Femur (tissue), 1 donor: Measurements from ENCODE around the gene ATG2B.

ENCODE experiments used
- DNase-seq: peaks from one replicate; pipeline ENCODE4 v3.0.0-alpha.2; 2017

The ATG2B gene, protein sequence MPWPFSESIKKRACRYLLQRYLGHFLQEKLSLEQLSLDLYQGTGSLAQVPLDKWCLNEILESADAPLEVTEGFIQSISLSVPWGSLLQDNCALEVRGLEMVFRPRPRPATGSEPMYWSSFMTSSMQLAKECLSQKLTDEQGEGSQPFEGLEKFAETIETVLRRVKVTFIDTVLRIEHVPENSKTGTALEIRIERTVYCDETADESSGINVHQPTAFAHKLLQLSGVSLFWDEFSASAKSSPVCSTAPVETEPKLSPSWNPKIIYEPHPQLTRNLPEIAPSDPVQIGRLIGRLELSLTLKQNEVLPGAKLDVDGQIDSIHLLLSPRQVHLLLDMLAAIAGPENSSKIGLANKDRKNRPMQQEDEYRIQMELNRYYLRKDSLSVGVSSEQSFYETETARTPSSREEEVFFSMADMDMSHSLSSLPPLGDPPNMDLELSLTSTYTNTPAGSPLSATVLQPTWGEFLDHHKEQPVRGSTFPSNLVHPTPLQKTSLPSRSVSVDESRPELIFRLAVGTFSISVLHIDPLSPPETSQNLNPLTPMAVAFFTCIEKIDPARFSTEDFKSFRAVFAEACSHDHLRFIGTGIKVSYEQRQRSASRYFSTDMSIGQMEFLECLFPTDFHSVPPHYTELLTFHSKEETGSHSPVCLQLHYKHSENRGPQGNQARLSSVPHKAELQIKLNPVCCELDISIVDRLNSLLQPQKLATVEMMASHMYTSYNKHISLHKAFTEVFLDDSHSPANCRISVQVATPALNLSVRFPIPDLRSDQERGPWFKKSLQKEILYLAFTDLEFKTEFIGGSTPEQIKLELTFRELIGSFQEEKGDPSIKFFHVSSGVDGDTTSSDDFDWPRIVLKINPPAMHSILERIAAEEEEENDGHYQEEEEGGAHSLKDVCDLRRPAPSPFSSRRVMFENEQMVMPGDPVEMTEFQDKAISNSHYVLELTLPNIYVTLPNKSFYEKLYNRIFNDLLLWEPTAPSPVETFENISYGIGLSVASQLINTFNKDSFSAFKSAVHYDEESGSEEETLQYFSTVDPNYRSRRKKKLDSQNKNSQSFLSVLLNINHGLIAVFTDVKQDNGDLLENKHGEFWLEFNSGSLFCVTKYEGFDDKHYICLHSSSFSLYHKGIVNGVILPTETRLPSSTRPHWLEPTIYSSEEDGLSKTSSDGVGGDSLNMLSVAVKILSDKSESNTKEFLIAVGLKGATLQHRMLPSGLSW (N-terminal part only)

GRCh38 chr14:96362965-96363750, at the start of gene ATG2B, which contains the start of gene GSKIP:
ATG2B (minus strand) TSS chr14:96363341; CDS start chr14:96362976, 365 bp downstream.
GSKIP (plus strand) TSS chr14:96363526; CDS start chr14:96382248, 18,722 bp downstream.
- DNase-seq = peak; percentile 96

DNA sequence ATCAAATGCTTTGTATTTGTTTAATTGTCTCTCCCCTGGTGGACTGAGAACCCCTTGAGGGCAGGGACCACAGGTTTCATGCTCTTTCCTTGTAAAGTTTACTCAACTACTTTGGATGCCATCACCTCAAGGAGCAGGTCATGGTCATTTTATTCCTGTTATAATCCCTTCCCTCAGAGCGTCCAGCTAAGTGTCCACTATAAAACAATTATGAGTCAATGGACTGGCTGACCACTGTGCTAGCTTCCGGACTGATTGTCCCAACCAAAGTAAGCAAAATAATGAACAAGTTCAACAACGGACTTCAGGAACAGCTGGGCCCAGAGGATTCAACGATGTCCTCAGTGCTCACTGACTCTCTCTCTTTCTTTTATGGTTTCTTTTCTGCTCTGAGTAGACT, 47.0 kb upstream of the ATG2B start:
- DNase-seq = no peak

DNA sequence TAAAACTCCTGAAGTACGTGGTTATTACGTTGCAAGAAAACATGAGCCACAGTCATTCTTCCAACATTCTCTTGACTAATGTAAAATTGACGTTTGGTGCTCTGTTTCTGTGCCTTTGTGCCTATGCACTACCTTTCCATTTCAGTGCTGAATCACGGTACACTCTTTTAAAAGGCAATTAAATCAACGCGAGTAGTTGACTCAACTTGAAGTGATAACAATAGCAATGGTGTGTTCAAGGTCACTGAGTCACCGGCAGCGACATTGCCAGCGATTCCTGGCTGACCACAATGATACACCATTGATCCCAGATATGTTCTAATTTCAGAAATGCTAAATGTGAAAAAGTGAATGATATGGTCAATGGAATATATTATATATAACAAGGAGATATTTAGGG, 46.6 kb upstream of the ATG2B start:
- DNase-seq = no peak

- no peak for DNase-seq
Observed at GRCh38 chr14:96408608-96409007, 45.5 kb upstream of the ATG2B start.

GRCh38 chr14:96407935-96408570, 44.9 kb upstream of the ATG2B start:
- no peak for DNase-seq

GRCh38 chr14:96405677-96406076, 42.5 kb upstream of the ATG2B start:
- no peak for DNase-seq

GRCh38 chr14:96403409-96403808, 40.3 kb upstream of the ATG2B start:
- DNase-seq = no peak

DNA sequence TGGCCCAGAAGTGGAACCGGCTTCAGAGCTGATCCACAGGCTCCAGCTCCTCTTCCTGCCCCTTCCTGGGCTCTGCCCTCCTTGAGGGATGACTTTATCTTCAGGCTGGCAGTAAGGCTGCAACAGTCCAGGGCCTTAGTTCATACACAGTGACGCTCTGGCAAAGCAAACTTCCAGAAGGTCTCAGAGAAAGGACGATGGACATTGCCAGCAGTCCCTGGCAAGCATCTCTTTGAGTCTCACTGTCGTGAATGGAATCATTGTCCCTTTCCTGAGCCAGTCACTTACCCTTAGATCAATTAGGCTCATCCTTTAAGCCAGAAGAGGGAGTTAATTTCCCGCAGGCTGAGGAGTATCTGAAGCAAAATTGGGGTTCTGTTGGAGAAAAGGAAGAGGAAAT, 37.4 kb upstream of the ATG2B start:
- DNase-seq = no peak

GRCh38 chr14:96399405-96399804, 36.3 kb upstream of the ATG2B start:
- no peak for DNase-seq

DNA sequence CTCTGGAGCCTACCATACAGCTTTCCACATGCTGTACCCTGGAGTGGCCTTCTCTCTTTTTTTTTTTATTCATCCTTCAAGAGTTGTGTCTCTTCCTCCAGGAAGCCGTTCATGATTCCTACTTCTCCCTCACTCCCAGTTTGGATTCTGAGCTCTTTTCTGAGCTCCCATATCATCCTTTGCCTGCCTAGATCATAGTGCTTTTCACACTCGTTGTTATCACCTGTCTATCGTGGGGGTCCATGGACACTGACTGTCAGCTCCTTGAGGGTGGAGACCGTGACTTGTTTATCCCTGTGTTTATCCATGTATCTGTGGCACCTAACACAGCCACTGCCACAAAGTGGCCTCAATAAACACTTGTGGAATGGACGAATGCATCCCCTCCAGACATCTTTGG, 35.8 kb upstream of the ATG2B start:
- no peak for DNase-seq

GRCh38 chr14:96398432-96398831, 35.3 kb upstream of the ATG2B start:
- no peak for DNase-seq

DNA sequence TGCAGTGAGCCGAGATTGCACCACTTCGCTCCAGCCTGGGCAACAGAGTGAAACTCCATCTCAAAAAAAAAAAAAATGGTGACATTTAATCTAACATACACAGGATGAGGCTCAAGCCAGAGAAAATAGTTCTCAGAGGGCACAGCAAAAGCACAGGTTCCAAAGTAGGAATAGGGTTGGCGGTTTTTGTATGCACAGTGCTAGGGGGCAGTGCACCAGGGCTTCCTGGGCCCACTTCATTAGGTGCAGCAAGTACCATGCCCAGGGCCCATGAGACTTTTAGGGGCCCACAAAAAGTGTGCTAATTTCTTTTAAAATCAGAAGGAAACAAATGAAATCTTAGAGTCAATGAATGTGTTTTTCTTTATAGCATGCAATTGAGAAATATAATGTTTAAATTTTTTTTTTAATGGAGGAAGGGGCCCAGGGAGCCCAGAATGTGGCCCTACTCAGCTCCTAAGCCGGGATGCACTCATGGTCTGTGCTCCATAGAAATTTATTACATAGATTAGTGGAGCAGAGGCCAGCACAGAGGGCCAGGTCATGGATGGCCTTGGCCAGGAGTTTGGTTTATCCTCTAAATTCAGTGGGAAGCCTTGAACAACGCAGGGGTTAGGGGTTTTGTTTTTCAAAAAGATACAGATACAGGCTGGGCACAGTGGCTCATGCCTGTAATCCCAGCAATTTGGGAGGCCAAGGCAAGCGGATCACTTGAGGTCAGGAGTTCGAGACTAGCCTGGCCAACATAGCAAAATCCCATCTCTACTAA, 31.1 kb upstream of the ATG2B start:
- no peak for DNase-seq

- no peak for DNase-seq
Observed at GRCh38 chr14:96393071-96393691, 30.0 kb upstream of the ATG2B start.

GRCh38 chr14:96391293-96392118, 28.4 kb upstream of the ATG2B start:
- DNase-seq = peak; percentile 96

DNA sequence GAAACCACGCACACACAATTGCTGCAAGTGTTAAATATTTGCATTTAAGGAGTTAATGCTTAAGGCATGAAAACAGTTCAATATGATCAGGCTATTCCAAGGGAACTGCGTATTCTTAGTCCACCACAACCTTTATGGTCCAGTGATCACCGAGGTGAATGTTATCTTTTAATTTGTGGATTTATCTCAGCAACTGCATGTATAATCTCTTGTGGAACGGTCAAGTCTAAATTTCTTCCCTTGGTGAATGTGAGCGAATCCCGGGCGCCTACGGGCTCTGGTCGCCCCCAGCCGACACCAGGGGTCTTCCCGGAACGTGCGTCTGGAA, 27.8 kb upstream of the ATG2B start:
- DNase-seq = no peak

- DNase-seq = no peak
Observed at GRCh38 chr14:96385385-96385784, 22.2 kb upstream of the ATG2B start.

GRCh38 chr14:96384740-96385139, 21.6 kb upstream of the ATG2B start:
- DNase-seq = no peak

GRCh38 chr14:96384053-96384452, 20.9 kb upstream of the ATG2B start:
- DNase-seq = no peak

DNA sequence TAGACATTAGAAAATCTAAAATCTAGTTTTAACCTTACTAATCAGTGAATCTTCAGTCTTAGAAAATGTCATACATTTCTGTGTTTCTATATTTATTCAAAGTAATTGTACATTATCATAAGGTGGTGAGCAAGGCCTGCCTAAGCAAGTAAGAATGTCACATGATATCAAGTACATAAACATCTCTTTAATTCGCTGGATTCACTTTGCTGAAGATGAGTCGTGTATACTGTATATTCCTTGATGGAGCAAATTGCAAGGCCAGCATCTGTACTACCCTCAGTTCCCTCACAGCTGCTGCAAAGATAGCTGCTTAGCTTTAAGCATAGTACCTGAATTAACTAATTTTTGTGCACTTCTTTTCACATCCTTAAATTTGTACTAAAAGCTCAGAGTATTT, 20.3 kb upstream of the ATG2B start:
- DNase-seq = no peak

GRCh38 chr14:96380735-96381134, 17.6 kb upstream of the ATG2B start:
- DNase-seq = no peak
